ENCODE measurements around the gene LUZP2. TPM values are rescaled to one million over a fixed set of nuclear protein-coding genes. Genes with fewer than 3 reads are reported as not detected.

LUZP2 gene
- total RNA-seq, 4 donors from 2014 or later, result 0.04 to 0.62 (median 0.11) TPM; not detected in 1

GRCh38 chr11:24848857-24849256, 352.0 kb downstream of the LUZP2 start:
- 86 to 94% methylated on average over 1 of the region's 1 CpG for WGBS, 2 donors

GRCh38 chr11:24855951-24856350, 359.1 kb downstream of the LUZP2 start:
- no peak overlapping the region for H3K4me3 ChIP-seq (ENCODE audit: low read depth, poor library complexity, severe bottlenecking)
- no peak for DNase-seq (ENCODE audit: low spot score in 2 of 2)
- intact Hi-C loops (cut with DNase I; ENCODE audit: low total_unique reads), result no loop called here
- TF ChIP-seq POLR2A (IDR thresholded peaks at IDR 0.05) (no peak), CTCF (IDR thresholded peaks at IDR 0.05) (no peak)

More at GRCh38 chr11:24848857-24849256, 352.0 kb downstream of the LUZP2 start:
- H3K4me3 ChIP-seq (ENCODE audit: low read depth, poor library complexity, severe bottlenecking), result no peak overlapping the region
- no peak for DNase-seq (ENCODE audit: low spot score in 2 of 2)
- intact Hi-C loops (cut with DNase I; ENCODE audit: low total_unique reads), result no loop called here
- no peak for TF ChIP-seq CTCF (IDR thresholded peaks at IDR 0.05)
- TF ChIP-seq POLR2A (IDR thresholded peaks at IDR 0.05), result no peak

- 68 to 71% methylated on average over 9 of the region's 9 CpGs for WGBS, 2 donors
- intact Hi-C loops (cut with DNase I; ENCODE audit: low total_unique reads), result no loop called here
- TF ChIP-seq CTCF (IDR thresholded peaks at IDR 0.05), result no peak
- TF ChIP-seq POLR2A (IDR thresholded peaks at IDR 0.05), result no peak
Measured at GRCh38 chr11:24859801-24860300, 363.0 kb downstream of the LUZP2 start.

GRCh38 chr11:24861440-24861839, 364.6 kb downstream of the LUZP2 start:
- no peak for DNase-seq (ENCODE audit: low spot score in 2 of 2)
- intact Hi-C loops (cut with DNase I; ENCODE audit: low total_unique reads), result no loop called here
- WGBS, 2 donors, result 71 to 74% methylated on average over 6 of the region's 6 CpGs
- TF ChIP-seq POLR2A (IDR thresholded peaks at IDR 0.05) (no peak), CTCF (IDR thresholded peaks at IDR 0.05) (no peak)
- H3K4me3 ChIP-seq (ENCODE audit: low read depth, poor library complexity, severe bottlenecking), result no peak overlapping the region

More at GRCh38 chr11:24859801-24860300, 363.0 kb downstream of the LUZP2 start:
- DNase-seq (ENCODE audit: low spot score in 2 of 2), result no peak
- H3K4me3 ChIP-seq (ENCODE audit: low read depth, poor library complexity, severe bottlenecking), result no peak overlapping the region

GRCh38 chr11:24866743-24867142, 369.9 kb downstream of the LUZP2 start:
- no peak overlapping the region for H3K4me3 ChIP-seq (ENCODE audit: low read depth, poor library complexity, severe bottlenecking)
- WGBS, 2 donors, result 49 to 52% methylated on average over 4 of the region's 4 CpGs
- TF ChIP-seq POLR2A (IDR thresholded peaks at IDR 0.05), result no peak
- no peak for TF ChIP-seq CTCF (IDR thresholded peaks at IDR 0.05)
- intact Hi-C loops (cut with DNase I; ENCODE audit: low total_unique reads), result no loop called here
- no peak for DNase-seq (ENCODE audit: low spot score in 2 of 2)

GRCh38 chr11:24870048-24870447, 373.2 kb downstream of the LUZP2 start:
- no peak overlapping the region for H3K4me3 ChIP-seq (ENCODE audit: low read depth, poor library complexity, severe bottlenecking)
- no peak for DNase-seq (ENCODE audit: low spot score in 2 of 2)
- 27 to 44% methylated on average over 1 of the region's 1 CpG for WGBS, 2 donors
- intact Hi-C loops (cut with DNase I; ENCODE audit: low total_unique reads), result no loop called here
- TF ChIP-seq POLR2A (IDR thresholded peaks at IDR 0.05) (no peak), CTCF (IDR thresholded peaks at IDR 0.05) (no peak)
